GM10248 (cell line): ENCODE data around the gene ASPRV1.

Experiments used
- CTCF ChIA-PET: fragments of 300-600 bp; sonication (Branson Sonifier 250); formaldehyde crosslinking; extraction: SDS; loops from one replicate; lab custom pipeline; 2021; ENCODE audit warnings: antibody characterized with exemption; lab: Yijun Ruan, JAX
- POLR2A ChIA-PET: fragments of 350-650 bp; sonication (Branson Sonifier 250); formaldehyde crosslinking; extraction: SDS; loops from one replicate; lab custom pipeline; 2020; ENCODE audit warnings: antibody characterized with exemption; lab: Yijun Ruan, JAX
- DNase-seq: peaks from one replicate; pipeline ENCODE4 v3.0.0; 2012; ENCODE audit errors: extremely low spot score
- CTCF ChIP-seq: IDR thresholded peaks from 2 replicates; pipeline ENCODE4 v1.5.1; 2012; ENCODE audit warnings: mild to moderate bottlenecking, low read depth; ENCODE audit errors: extremely low read depth, missing control alignments, control extremely low read depth

ASPRV1 gene

GRCh38 chr2:69989441-69990105 lies 28.1 kb upstream of the ASPRV1 start:
- no peak for TF ChIP-seq CTCF
- ChIA-PET CTCF (no interaction called here), POLR2A (no interaction called here)
- DNase-seq = no peak

- ChIA-PET CTCF (interaction anchor here (0.9 to 1.0 kb wide), 2 partner anchors 16 to 22 kb away, joined by 3 read pairs; no protein-coding TSS in a partner anchor), POLR2A (no interaction called here)
- DNase-seq = no peak
- TF ChIP-seq CTCF = no peak
Measured at GRCh38 chr2:69989009-69989408, 27.6 kb upstream of the ASPRV1 start.

GRCh38 chr2:69988086-69988635 lies 26.7 kb upstream of the ASPRV1 start:
- no peak for TF ChIP-seq CTCF
- ChIA-PET CTCF (interaction anchor here (0.9 to 1.0 kb wide), 3 partner anchors 17 to 36 kb away, joined by 3 read pairs; no protein-coding TSS in a partner anchor), POLR2A (no interaction called here)
- no peak for DNase-seq

- CTCF ChIA-PET = interaction anchor here (1.2 to 1.7 kb wide), 2 partner anchors 19 to 21 kb away, joined by 3 to 5 read pairs; no protein-coding TSS in a partner anchor
- no peak for DNase-seq
- POLR2A ChIA-PET = no interaction called here
- TF ChIP-seq CTCF = no peak
Measured at GRCh38 chr2:69986691-69987090, 25.3 kb upstream of the ASPRV1 start.

GRCh38 chr2:69985688-69986087 lies 24.3 kb upstream of the ASPRV1 start:
- no peak for TF ChIP-seq CTCF
- CTCF ChIA-PET = interaction anchor here (1.1 to 1.7 kb wide), 3 partner anchors 20 to 22 kb away, joined by 3 to 5 read pairs (median 3); no protein-coding TSS in a partner anchor
- no peak for DNase-seq
- POLR2A ChIA-PET = no interaction called here

GRCh38 chr2:69985216-69985615 lies 23.8 kb upstream of the ASPRV1 start:
- ChIA-PET POLR2A (no interaction called here), CTCF (interaction anchor here (1.1 to 1.2 kb wide), 2 partner anchors 20 to 23 kb away, joined by 3 read pairs; no protein-coding TSS in a partner anchor)
- DNase-seq = no peak
- no peak for TF ChIP-seq CTCF
